Stimulated activated CD8-positive, alpha-beta memory T cell treated with anti-CD3 and anti-CD28 coated beads, Interleukin-15, amount 100 ng/mL, for 48 hours (primary cell): Measurements from ENCODE around the gene WDFY4.

ENCODE experiments used
- DNase-seq, 2 donors: peaks; one replicate each; pipeline ENCODE4 v3.0.0-alpha.2; 2020; ENCODE audit warnings: low read depth in 2 of 2

Gene WDFY4

DNA sequence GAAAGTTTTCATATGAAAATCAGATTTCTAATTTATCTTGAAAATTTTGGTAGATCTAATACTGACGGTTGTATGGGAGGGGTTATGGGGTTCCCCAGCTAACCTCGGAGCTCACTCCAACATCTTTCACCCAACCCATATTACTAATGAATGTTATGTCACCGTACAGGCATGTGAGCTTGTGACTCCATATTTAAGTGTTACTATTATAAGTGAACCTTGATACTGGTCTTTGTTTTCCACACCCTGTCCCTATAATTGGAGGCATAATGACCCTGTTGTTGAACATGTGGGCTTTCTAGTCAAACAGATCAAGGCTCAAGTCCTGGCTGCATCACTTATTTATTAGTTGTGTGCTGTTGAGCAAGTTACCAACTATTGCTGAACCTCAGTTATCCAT, 27.2 kb downstream of the WDFY4 start:
- no peak for DNase-seq

DNA sequence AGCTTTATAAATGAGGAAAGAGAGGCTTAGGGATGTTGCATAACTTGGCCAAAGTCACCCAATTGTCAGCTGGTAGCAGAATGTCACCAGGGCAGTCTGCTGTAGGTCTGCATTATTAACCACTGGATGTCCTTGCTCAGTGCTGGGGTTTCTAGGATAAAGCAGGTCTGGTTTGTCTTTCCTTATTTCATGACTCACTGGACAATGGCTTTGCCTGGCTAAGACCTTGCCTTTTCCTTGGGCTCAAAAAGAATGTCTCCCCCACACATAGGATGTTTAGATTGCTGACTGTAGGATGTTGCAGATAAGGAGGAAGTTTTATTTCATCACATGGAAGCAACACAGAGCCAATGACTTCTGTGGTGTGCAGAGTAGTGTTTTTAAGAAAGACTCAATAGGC, 29.4 kb downstream of the WDFY4 start:
- no peak for DNase-seq

DNA sequence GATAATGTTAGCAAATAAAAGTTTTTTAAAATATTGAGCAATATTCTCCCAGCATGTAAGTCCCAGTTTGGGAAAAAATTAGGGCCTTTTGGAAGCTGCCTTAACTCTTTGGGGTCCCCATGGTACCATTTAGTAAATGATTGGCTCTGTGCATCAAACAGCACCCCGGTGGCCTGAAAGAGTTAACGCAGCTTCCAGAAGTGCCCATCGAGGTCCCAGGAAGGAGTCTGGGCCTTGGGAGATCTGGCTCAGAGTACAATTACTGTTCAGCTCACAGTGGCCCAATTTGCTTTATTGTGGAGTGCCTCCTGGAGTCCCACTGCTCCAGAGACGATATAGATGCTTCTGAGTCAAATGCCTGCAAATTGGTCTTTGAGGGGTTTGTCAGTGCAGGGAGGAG, 31.7 kb downstream of the WDFY4 start:
- DNase-seq, result no peak

DNA sequence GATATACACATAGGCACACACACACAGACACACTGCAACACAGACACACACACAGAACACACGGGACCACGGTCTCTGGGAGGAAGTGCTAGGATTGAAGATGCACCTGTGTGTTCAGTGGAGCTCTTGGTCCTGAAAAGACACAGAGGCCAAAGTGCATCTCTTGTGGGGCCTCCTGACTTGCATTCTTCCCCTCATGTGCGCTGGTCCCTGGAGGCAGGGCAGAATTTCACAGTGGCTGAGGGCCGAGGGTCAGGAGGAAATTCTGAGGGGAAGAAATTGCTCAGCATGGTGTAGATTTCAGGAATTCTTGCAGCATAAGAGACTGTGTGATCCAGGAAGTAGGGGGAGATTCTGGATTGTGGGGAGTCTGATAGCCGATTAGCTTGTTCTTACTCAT, 35.9 kb downstream of the WDFY4 start:
- DNase-seq, result no peak

DNA sequence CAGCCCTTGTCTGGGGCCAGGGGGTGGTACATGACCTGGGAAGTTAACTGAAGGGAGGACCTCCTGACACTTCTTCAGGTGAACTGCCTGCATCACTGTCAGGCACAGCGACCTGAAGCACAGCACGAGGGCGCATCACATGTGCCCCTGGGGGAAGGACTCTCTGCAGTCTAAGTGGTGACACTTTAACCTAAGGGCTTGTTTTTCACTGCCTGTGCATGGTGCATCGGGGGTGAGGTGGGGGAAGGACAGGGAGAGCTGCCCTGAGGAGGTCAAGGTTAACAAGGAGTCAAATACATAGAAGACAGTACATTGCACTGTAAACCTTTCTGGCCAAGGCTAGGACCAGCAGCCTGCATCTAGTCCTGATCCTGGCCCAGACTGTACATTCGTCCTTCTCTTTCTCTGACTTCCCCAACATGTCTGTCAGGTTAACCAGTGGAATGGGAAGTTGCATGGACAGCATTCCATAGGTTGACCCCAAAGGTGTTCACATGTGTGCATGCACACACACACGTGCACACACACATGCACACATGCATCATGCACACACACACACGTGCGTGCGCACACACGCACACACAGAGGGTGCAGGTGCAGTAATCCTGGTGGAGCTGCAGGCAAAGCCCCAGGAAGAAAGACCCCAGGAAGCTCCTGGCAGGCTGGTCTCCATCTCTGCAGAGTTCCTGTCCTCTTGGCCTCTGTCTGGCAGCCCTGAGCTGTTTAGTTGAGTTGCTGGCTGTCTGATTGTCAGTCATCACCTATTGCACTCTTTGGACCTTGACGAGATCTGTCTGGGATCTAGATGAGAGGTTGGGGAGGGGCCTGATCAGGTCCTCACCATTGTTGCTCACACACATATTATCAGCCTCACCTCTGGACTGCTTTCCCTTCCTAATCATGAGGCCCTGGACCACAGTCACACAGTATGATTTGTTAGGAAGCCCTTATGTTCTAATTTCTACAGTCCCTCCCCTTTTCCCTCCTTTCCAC, 37.8 kb downstream of the WDFY4 start:
- DNase-seq, result no peak

DNA sequence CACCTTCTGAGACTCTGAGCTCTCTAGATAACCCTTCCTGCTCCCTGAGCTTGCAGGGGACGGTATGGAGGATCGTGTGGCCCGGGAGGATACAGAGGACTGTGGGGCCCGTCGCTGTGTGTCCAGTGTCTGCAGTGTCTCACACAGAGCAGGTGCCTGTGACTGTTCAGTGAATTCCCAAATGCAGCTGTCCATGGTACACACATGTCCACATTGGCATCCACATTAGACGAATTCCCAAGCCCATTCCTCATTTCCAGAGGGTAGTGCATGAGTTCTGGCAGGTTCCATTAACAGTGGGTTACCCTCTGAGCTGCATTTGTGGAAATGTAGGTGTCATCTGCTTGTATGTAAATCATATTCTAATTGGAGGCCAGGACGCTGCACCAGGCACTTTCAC, 39.5 kb downstream of the WDFY4 start:
- no peak for DNase-seq

DNA sequence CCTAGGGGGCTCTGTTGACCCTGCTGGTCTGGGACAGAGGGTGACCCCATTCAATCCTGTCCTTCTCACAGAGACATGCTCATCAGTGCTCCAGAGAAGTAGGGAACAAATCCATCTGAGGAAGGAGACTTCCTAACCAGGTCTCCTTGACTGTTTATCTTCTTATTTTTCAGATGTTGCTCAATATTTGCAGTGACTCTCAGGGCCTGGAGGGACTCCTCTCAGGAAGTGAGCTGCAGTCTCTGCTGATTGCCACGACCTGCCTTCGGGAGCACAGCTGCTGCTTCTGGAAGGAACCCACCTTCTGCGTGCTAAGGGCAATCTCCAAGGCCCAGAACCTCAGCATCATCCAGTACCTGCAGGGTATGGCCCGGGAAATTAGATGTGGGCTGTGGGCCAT, 41.0 kb downstream of the WDFY4 start:
- DNase-seq, result no peak

DNA sequence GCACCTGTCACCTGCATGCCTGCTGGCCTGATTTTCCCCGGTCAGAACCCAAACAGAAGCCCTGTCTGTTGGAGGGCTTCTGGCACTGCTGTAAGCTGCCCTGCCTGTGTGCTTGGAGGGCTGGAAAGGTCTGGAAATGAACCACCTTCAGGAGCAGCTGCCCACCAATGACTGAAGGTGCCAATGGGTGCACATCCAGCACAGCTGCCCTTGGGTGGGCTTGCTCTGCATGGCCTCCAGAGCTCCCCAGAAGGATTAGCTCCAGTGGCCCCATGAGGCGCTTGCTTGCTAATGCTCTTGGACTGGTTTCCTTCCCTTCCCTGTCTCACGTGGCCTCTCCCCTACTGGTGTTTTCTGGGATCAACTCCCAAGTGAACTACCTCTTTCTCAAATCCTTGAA, 43.2 kb downstream of the WDFY4 start:
- DNase-seq, result no peak

DNA sequence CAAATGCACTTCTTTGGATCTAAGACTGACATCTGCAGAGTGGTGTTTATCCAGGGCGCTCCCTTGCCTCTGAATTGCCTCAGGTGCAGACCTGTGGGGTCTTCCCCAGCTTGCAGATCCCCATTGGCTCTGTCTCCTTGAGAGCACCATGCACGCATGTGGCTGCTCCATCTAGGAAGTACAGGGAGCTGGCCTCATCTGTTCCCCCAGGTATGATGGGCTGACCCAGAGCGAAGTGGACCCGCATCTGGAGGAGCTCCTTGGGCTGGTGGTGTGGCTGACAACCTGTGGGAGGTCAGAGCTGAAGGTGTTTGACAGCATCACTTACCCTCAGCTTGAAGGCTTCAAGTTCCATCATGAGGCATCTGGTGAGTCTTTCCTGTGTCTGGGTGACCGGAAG, 44.5 kb downstream of the WDFY4 start:
- DNase-seq, result no peak

DNA sequence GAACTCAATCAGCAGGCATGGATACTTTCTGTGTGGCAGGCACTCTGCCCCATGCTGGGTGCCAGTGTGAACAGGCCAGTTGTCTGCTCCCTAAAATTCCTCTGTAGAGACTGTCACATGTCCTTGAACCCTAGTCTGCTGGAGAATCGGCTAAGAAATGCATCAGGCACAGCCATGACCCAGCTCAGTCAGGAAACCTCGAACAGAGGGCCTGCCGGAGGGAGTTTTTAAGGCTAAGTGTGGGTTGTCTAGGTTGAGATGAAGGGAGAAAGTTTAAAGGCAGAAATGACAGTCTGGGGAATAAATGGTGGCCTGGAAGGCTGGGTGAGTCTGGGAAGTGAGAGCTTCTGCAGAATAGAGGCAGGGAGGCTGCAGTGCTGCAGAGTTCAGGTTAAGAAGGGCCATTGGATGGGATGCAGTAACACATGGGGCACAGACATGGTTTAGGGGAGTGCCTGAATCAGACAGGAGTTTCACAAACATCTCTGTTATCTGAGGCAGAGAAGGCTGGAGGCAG, 45.3 kb downstream of the WDFY4 start:
- no peak for DNase-seq

DNA sequence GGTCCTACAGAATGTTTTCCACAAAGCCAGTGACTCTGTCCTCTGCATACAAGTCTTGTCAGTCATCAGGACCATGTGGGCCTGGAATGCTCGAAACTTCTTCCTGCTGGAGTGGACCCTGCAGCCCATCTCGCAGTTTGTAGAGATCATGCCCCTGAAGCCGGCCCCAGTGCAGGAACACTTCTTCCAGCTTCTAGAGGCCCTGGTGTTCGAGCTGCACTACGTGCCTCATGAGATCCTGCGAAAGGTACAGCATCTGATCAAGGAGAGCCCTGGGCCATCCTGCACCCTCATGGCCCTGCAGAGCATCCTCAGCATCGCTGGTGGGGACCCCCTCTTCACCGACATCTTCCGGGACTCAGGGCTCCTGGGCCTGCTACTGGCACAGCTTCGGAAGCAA, 46.5 kb downstream of the WDFY4 start:
- DNase-seq, result no peak

DNA sequence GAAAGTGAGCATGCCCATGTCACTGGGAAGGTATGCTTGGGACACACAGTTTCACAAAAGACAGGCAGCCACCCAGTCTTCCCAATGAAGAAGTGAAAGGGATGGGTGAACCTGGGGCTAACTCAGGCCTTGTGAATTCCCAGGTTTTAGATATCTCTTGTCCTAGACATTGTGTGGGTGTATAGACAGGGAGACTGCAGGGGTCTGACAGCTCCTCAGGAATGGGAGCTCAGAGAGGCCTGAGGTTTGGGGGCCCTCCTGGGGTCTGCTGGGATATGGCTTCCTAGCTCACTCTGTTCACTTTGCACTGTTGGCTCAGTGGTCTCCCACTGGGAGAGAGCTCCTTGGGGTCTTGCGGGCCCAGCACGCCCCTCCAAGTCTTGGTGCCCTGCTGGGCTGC, 47.0 kb downstream of the WDFY4 start:
- DNase-seq, result no peak

DNA sequence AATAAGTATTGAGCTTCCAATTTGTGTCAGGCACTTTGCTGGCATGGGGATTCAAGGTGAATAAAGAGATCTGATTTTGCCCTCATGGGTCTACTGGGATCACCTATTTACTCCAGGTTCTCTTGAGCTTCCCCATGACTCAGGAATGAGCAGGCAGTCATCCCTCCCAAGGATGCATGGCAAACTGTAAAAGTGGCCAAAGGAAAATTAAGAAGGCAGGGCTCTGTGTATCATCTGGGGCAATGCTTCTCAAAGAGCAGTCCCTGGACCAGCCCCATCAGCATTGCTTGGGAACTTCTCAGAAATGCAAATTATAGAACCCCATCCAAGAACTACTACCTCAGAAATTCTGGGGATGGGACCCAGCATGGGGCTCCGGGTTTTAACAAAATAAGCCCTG, 48.7 kb downstream of the WDFY4 start:
- no peak for DNase-seq

DNA sequence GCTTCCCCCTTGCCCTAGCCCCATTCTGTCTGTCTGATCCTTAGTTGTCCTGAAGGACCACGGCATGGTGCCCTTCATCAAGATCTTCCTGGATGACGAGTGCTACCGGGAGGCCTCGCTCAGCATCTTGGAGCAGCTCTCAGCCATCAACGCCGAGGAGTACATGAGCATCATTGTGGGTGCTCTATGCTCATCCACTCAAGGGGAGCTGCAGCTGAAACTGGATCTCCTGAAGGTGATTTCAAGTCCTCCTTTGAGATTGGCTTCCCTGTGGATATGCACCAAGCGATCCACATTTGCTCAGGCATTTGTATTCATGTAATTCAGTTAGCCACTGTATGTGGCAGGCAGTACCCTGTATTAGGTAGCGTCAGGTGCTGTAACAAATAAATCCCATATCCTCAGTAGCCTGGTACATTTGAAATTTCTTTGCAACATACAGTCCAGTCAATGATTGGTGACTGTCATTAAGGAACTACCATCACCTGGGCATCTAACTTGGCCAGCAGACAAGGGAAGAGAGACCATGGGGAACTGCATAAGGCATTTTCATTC, 51.2 kb downstream of the WDFY4 start:
- DNase-seq, result no peak

DNA sequence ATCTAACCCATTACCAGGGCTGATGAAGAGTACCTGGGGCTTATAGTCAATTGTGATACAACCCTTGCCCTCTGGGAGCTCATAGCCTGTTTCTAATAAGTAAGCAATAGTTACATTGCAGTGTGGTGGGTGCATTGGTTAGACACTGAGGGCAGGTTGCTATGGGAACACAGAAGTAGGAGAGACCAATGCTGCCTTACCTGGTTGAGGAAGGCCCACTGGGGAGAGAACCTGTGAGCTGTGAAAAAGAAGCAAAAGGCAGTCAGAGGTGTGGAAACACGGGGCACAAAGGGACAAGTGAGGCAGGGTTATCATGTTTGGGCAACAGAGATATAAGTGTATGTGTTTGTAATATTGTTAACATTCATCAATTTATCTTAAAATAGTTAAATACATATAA, 51.9 kb downstream of the WDFY4 start:
- DNase-seq, result no peak

DNA sequence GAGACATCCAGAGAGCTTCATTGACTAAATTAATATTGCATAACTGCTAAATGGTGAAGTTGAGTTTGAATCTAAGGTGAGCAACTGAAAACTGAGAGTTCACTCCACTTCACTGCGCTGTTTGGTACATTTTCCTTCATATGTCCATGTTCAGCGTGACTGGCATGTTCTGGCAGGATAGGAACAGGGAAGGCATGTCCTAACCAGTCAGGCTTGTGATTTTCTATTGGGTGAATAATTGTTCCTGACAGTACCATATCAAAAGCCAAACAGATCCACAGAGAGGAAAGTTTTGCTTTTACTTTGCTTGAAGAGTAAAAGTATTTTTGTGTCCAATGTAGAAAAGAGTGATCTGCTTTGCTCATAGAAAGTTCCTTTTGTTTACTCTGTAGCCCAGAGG, 53.2 kb downstream of the WDFY4 start:
- DNase-seq, result no peak

DNA sequence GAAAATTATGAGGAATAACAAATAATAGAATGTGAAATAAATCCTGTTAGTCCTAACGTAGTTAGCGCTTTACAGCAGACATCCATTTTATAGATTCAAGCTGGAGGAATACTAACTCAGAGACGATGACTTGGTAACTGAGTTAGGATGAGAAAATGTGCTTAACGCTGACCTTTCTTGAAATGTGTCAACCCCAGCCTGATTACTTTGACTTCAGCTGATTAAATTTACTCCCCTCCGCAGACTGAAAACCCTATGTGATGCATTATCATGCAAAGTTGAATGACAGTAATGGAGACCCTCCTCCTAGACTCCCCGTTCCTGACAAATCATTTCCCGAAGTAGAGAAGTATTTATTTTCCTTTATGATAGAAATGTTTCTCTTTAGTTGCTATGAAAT, 54.5 kb downstream of the WDFY4 start:
- DNase-seq, result no peak

DNA sequence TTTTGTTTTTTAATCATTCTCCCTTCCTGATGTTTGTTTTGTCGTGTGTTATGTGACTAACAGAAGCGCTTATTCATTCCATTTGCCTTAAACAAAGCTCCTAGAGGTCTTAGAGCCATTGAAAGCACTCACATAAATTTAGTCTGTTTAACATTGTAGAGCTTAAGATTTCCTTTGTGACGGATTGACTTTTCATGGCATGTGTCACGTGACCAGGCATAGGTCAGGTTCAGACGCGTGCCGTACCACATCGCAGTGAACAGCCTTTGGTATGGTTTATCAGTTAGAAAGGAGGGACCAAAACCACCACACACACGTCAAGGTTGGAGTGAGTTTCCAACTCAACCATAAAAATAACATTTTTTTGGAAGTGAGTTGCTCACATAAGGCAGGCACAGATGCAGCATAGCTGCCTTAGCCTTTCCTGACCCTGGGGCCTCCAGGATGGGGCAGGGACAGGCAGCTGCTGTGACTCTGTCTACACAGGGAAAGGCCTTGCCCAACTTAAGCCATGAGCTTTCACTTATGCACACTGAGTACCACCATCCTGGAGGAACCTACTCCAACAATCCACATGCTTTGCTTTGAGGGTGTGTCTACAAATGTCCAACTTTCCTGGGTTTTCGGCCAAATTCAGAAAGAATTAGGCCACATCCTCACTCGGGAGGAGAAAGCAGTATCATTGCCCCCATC, 55.5 kb downstream of the WDFY4 start:
- no peak for DNase-seq

DNA sequence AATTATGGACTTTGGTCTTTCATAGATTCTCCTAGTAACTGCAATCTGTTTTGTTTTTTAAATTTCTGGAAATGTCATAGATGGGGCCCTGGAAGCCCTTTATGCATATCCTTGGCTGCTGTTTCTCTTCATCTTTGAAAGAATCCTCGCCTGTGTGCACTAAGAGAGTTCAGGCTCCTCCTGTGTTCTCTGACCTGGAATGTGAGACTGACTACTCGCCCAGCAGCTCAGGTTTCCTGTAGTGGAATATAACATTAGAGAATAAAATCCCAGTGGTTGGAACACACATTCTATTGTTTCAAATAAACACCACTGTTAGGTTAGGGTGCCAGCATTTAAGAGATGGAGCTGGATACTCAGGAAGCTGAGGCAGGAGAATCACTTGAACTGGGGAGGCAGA, 56.3 kb downstream of the WDFY4 start:
- no peak for DNase-seq

DNA sequence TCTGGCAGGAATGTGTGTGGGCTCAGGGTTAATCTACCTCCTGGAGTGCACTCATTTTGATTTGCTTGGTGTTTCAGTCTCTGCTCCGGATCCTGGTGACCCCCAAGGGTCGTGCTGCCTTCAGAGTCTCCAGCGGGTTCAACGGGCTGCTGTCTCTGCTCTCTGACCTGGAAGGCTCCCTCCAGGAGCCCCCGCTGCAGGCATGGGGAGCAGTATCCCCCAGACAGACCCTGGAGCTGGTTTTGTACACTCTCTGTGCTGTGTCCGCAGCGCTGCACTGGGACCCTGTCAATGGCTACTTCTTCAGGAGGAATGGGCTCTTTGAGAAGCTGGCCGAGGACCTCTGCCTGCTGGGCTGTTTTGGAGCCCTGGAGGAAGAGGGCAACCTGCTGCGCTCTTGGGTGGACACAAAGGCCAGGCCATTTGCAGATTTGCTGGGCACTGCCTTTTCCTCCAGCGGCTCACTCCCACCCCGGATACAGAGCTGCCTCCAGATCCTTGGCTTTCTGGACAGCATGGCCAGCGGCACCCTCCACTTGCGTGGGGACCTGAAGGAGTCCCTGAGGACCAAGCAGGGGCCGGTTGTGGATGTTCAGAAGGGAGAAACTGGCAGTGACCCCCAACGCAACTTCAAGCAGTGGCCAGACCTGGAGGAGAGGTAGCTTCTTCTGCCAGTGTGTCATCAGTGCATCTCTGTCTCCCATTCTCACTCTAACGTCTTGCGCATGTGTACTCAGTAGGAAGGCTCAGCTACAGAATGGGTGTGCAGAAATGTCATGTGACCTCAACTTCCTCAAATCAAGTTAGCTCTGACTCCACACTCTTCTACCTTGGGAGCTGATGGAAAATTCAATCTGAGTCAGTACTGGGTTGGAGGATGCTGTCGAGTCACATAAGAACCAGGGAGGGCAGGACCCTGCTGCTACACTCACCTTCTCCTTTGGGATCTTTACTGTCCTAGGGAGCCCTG, 58.5 kb downstream of the WDFY4 start:
- no peak for DNase-seq

DNA sequence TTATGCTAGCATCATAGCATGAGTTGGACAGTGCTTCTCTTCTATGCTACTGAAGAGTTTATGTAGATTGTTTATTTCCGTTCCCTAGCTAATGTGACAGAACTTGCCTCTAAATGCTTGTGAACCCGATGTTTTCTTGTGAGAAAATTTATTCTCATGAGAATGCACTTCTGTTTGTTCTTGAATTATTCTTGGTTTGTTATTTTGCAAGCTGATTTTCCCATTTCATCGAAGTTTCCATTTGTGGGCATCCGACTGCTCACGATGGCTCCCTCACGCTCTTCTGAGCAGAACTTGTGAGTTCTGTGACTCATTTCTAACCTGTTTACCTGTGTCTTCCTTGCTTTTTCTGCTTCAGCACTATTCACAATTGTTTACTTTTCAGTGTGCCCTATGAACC, 59.9 kb downstream of the WDFY4 start:
- DNase-seq, result no peak
